B cell (primary cell): ENCODE data around the gene TEDC1. TPM values are rescaled to one million over a fixed set of nuclear protein-coding genes. Genes with fewer than 3 reads are reported as not detected.

Experiments
- ATAC-seq: fragments of 200-7000 bp; cut with Tn5 transposase; one replicate; pipeline ENCODE4 v1.10.0; 2021; ENCODE audit warnings: low read depth, mild to moderate bottlenecking, moderate number of reproducible peaks, moderate library complexity
- CTCF ChIA-PET: fragments of 350-600 bp; sonication (Branson Sonifier 250); formaldehyde crosslinking; loops from one replicate; lab custom pipeline; 2021; ENCODE audit warnings: antibody characterized with exemption, inconsistent platforms; lab: Charles Lee
- POLR2A ChIA-PET: fragments of 350-600 bp; sonication (Branson Sonifier 250); formaldehyde crosslinking; loops from one replicate; lab custom pipeline; 2021; ENCODE audit warnings: antibody characterized with exemption; lab: Charles Lee
- DNase-seq: peaks from one replicate; pipeline ENCODE4 v3.0.0; 2013
- H2AFZ ChIP-seq: 2 replicates; pipeline ENCODE4 v1.6.1; 2012; ENCODE audit warnings: mild to moderate bottlenecking, low read depth, low read length; ENCODE audit not compliant: insufficient read depth, poor library complexity, severe bottlenecking
- H3K27ac ChIP-seq, 2 donors: 1 replicate in 1 of 2; 2 replicates in 1 of 2; pipeline ENCODE4 v1.5.1; 2012 to 2013; ENCODE audit warnings: low read length in 2 of 2, mild to moderate bottlenecking in 2 of 2, moderate library complexity in 1 of 2
- H3K27me3 ChIP-seq, 4 experiments: fragments of 200-600 bp in 1 of 4; sonication (generic) in 1 of 4; replicated peaks in 1 of 4; 1 replicate in 2 of 4; 2 replicates in 2 of 4; pipeline versions ENCODE4 v1.6.1 to v1.7.0; 2013 to 2016; ENCODE audit warnings: low read length in 3 of 4, mild to moderate bottlenecking in 2 of 4, mixed read lengths in 1 of 4, moderate library complexity in 1 of 4; ENCODE audit not compliant: insufficient read depth in 4 of 4, control insufficient read depth in 3 of 4; ENCODE audit errors: control extremely low read depth in 1 of 4
- H3K36me3 ChIP-seq, 2 experiments: replicated peaks in 1 of 2; 1 replicate in 1 of 2; 2 replicates in 1 of 2; pipeline versions ENCODE4 v1.6.1 to v1.7.1; 2013; ENCODE audit warnings: low read length in 1 of 2; ENCODE audit not compliant: insufficient read depth in 2 of 2, control insufficient read depth in 1 of 2; ENCODE audit errors: control extremely low read depth in 1 of 2, extremely low read depth in 1 of 2
- H3K4me1 ChIP-seq, 2 donors: fragments of 200-600 bp in 1 of 2; sonication (generic) in 1 of 2; 1 replicate in 1 of 2; 2 replicates in 1 of 2; pipeline versions ENCODE4 v1.5.1 to v1.6.1; 2013 to 2017; ENCODE audit warnings: low read length in 2 of 2; ENCODE audit not compliant: control insufficient read depth in 2 of 2, insufficient read depth in 2 of 2
- H3K4me2 ChIP-seq: replicated peaks from 2 replicates; pipeline ENCODE3; 2012; ENCODE audit warnings: mild to moderate bottlenecking, low read depth, low read length; ENCODE audit not compliant: poor library complexity, severe bottlenecking
- H3K4me3 ChIP-seq, 5 experiments: fragments of 200-600 bp in 1 of 5; sonication (generic) in 1 of 5; 1 replicate in 3 of 5; 2 replicates in 2 of 5; pipeline versions ENCODE4 v1.5.1 to v1.7.0; 2011 to 2016; ENCODE audit warnings: low read length in 4 of 5, mild to moderate bottlenecking in 4 of 5, low read depth in 2 of 5, control low read depth in 1 of 5, moderate library complexity in 1 of 5; ENCODE audit not compliant: insufficient read depth in 1 of 5; ENCODE audit errors: control extremely low read depth in 1 of 5, extremely low read depth in 1 of 5
- H3K79me2 ChIP-seq: fragments of 200-600 bp; sonication (generic); one replicate; pipeline ENCODE4 v1.6.0; 2016; ENCODE audit warnings: low read length; ENCODE audit not compliant: control insufficient read depth, insufficient read depth
- H3K9ac ChIP-seq: fragments of 200-600 bp; sonication (generic); 2 replicates; pipeline ENCODE4 v1.6.1; 2017; ENCODE audit warnings: mild to moderate bottlenecking, low read length, moderate library complexity
- H3K9me3 ChIP-seq, 3 donors: one replicate each; pipeline versions ENCODE4 v1.6.1 to v1.7.1; 2013; ENCODE audit warnings: low read length in 2 of 3; ENCODE audit not compliant: control insufficient read depth in 2 of 3, insufficient read depth in 1 of 3; ENCODE audit errors: control extremely low read depth in 1 of 3
- H4K20me1 ChIP-seq: 2 replicates; pipeline ENCODE4 v1.6.0; 2012; ENCODE audit warnings: mild to moderate bottlenecking, low read length; ENCODE audit not compliant: insufficient read depth, control insufficient read depth, poor library complexity, severe bottlenecking
- H3K27ac Mint-ChIP-seq: one replicate; pipeline ENCODE4 v1.8.0; 2021; ENCODE audit warnings: mixed read lengths
- H3K27me3 Mint-ChIP-seq: one replicate; pipeline ENCODE4 v1.8.0; 2021; ENCODE audit warnings: mixed read lengths
- H3K4me1 Mint-ChIP-seq: one replicate; pipeline ENCODE4 v1.8.0; 2021; ENCODE audit warnings: mixed read lengths
- H3K4me3 Mint-ChIP-seq: one replicate; pipeline ENCODE4 v1.8.0; 2021; ENCODE audit warnings: mixed read lengths
- H3K9me3 Mint-ChIP-seq: one replicate; pipeline ENCODE4 v1.8.0; 2022; ENCODE audit warnings: mixed read lengths; ENCODE audit not compliant: insufficient read depth
- CTCF ChIP-seq: fragments of 200-600 bp; IDR thresholded peaks from one replicate; pipeline ENCODE4 v1.8.0; 2022; ENCODE audit warnings: antibody characterized with exemption, mild to moderate bottlenecking
- EZH2 ChIP-seq: IDR thresholded peaks from 2 replicates; pipeline ENCODE4 v1.6.1; 2012; ENCODE audit warnings: borderline replicate concordance, low read depth, mild to moderate bottlenecking, moderate library complexity, low read length; ENCODE audit not compliant: insufficient read depth, poor library complexity, severe bottlenecking
- WGBS: methylation state at CpG from one replicate; pipeline ENCODE4 v1.1.5; 2013; ENCODE audit warnings: missing lambda C conversion rate; ENCODE audit not compliant: insufficient coverage; 5-methylcytosine and 5-hydroxymethylcytosine counted together
- intact Hi-C: fragments of 100-400 bp; cut with micrococcal nuclease; formaldehyde crosslinking; loops from one replicate; pipeline ENCODE4 v1.10.0; 2022
- polyA plus RNA-seq: library from polyadenylated mRNA; depleted of rRNA; stranded (reverse); fragments of >200 nt; gene quantifications from 2 replicates; pipeline ENCODE4 v1.2.3, GENCODE V29; 2012
- total RNA-seq, 2 donors: library from RNA; stranded (reverse); fragments of 120-200 nt in 1 of 2; gene quantifications; 1 replicate in 1 of 2; 2 replicates in 1 of 2; pipeline versions ENCODE4 v1.2.3 to v1.2.4, GENCODE V29; 2013 to 2022

The TEDC1 gene
- total and polyA plus RNA-seq, 2 donors (not counting 1 experiment from before 2014, with no cell fraction given), result 19.7 to 22.2 TPM

- Histone ChIP-seq H3K79me2 (peaks cover 4% of the 10 kb centered on the region), H3K9me3 (no peaks in the 10 kb centered on the region), H3K27ac (no peak overlapping the region), H3K36me3 (peaks cover 0 to 44% of the 10 kb centered on the region in 2 experiments), H3K4me1 (no peaks in the 10 kb centered on the region), H3K27me3 (no peaks in the 10 kb centered on the region), H4K20me1 (peaks cover 16% of the 10 kb centered on the region), H3K4me2 (no peak overlapping the region), H3K4me3 (no peak overlapping the region), H2AFZ (no peak overlapping the region), H3K9ac (no peak overlapping the region)
- no peaks in the 10 kb centered on the region for H3K9me3 Mint-ChIP-seq
- ChIA-PET POLR2A (no interaction called here), CTCF (interaction anchor here (1.4 kb wide), 1 partner anchor 25 kb away, joined by 4 read pairs; no protein-coding TSS in a partner anchor)
- no peaks in the 10 kb centered on the region for H3K4me1 Mint-ChIP-seq
- ATAC-seq (no peak), DNase-seq (no peak)
- TF ChIP-seq EZH2 (no peak), CTCF (no peak)
- intact Hi-C loops, result no loop called here
- H3K4me3 Mint-ChIP-seq, result no peak overlapping the region
- H3K27ac Mint-ChIP-seq, result no peak overlapping the region
- WGBS, result 97% methylated on average over 22 of the region's 22 CpGs
- no peaks in the 10 kb centered on the region for H3K27me3 Mint-ChIP-seq
These were observed 35.0 kb upstream of the TEDC1 start for GRCh38 chr14:105455766-105456660.
